ENCODE results near the gene CFAP68. TPM values are rescaled to one million over a fixed set of nuclear protein-coding genes. Genes with fewer than 3 reads are reported as not detected.

Gene CFAP68
- total and polyA plus RNA-seq, 2 of the 8 experiments (the other 6 are each of a cell fraction or from before 2014, with no cell fraction given) = 21.4 to 43.1 TPM

DNA sequence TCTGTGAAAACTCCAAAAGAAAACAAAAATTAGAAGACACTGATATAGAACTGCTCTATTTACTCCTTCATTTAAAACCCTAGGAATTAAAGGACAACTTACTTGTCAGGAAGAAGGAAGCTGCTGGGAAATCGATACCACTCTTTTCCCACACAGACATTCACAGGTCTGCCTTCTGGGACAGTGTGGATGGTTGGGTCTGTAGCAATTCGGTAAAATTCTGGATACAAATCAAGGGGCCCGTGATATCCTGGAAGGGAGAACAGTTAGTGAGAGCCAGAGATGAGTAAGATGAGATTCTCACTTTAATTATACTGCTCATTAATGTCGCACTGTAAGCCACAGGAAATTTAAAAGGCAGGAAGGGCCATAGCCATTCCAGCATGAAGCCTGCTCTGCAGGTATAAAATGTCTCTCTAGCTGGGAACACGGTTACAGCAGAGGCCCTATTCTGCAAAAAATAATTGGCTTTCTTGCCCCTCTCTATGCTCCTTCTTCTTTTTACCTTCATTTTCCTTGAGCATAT is 41.9 kb upstream of the CFAP68 start:
- H2BK15ac ChIP-seq (ENCODE audit: low read length) = no peak overlapping the region
- no peak for FAIRE-seq
- CTCF ChIA-PET (ENCODE audit: partially characterized antibody) = interaction anchor here (0.6 to 1.3 kb wide), 2 partner anchors 61 to 1037 kb away, joined by 3 to 6 read pairs; no protein-coding TSS in a partner anchor

More for the DNA sequence above, 41.9 kb upstream of the CFAP68 start:
- H3K23ac ChIP-seq (ENCODE audit: insufficient read length) = no peak overlapping the region
- POLR2A ChIA-PET (ENCODE audit: partially characterized antibody) = no interaction called here
- no peak overlapping the region for H2AFZ ChIP-seq (ENCODE audit: low read length)
- H3K9ac ChIP-seq (replicated peaks in 1 of 4; ENCODE audit: extremely low read depth in 1 of 4, low read depth in 3 of 4, low read length in 3 of 4) = no peak overlapping the region
- H2BK20ac ChIP-seq (ENCODE audit: low read length) = no peak overlapping the region
- no peak for DNase-seq (ENCODE audit: low read depth in 1 of 2, low spot score in 2 of 2)
- no peak overlapping the region for H3K4me2 ChIP-seq (ENCODE audit: insufficient read depth in 1 of 2, low read depth in 2 of 2, low read length in 2 of 2)
- H3K56ac ChIP-seq (replicated peaks; ENCODE audit: insufficient read length, low read depth, low read length) = no peak overlapping the region
- H4K20me1 ChIP-seq (replicated peaks in 1 of 2; ENCODE audit: control insufficient read depth in 1 of 2, insufficient read depth in 2 of 2, low read length in 2 of 2) = no peaks in the 10 kb centered on the region
- H3K27me3 ChIP-seq (replicated peaks in 1 of 4; ENCODE audit: control insufficient read depth in 3 of 4, extremely low read depth in 1 of 4, insufficient read depth in 3 of 4, low read length in 3 of 4) = no peaks in the 10 kb centered on the region
- no peak overlapping the region for H4K8ac ChIP-seq (ENCODE audit: extremely low read depth, insufficient read depth, low read length)
- H2BK5ac ChIP-seq (ENCODE audit: low read depth, low read length) = no peak overlapping the region
- no peak overlapping the region for H3K27ac ChIP-seq (ENCODE audit: low read depth, low read length)
- no peak overlapping the region for H2AK5ac ChIP-seq (ENCODE audit: low read depth, low read length)
- WGBS, 2 experiments (ENCODE audit: extremely low coverage in 1 of 2, insufficient coverage in 1 of 2, insufficient read length in 1 of 2, insufficient replicate concordance in 2 of 2, low coverage in 1 of 2, low lambda C conversion rate in 2 of 2, missing lambda C conversion rate in 1 of 2) = 88% methylated on average over 5 of the region's 5 CpGs; no CpG with 5 or more reads in 1 of the 2 experiments
- no peak overlapping the region for H4K5ac ChIP-seq (ENCODE audit: insufficient read length, low read depth, low read length)
- H3K9me3 ChIP-seq (ENCODE audit: insufficient read depth in 2 of 2, low read depth in 1 of 2, low read length in 1 of 2) = no peaks in the 10 kb centered on the region
- H3K79me2 ChIP-seq (ENCODE audit: control insufficient read depth in 1 of 2, insufficient read depth in 2 of 2, low read length in 2 of 2) = no peaks in the 10 kb centered on the region
- H3K4ac ChIP-seq (replicated peaks; ENCODE audit: insufficient read length, low read depth, low read length) = no peak overlapping the region
- no peaks in the 10 kb centered on the region; a peak in 2 of 8 replicates for H3K36me3 ChIP-seq (ENCODE audit: control insufficient read depth in 2 of 4, insufficient read depth in 4 of 4, low read length in 3 of 4)
- no peaks in the 10 kb centered on the region for H3K79me1 ChIP-seq (ENCODE audit: low read depth, low read length)
- no peak overlapping the region for H3K14ac ChIP-seq (ENCODE audit: insufficient read length)
- no peak overlapping the region for H4K91ac ChIP-seq (replicated peaks; ENCODE audit: insufficient read length, low read length)
- H3K4me3 ChIP-seq (ENCODE audit: extremely low read depth in 1 of 4, insufficient read depth in 2 of 4, low read depth in 3 of 4, low read length in 4 of 4) = no peak overlapping the region
- peaks cover 0 to 7% (median 3%) of the 10 kb centered on the region in 4 experiments; a peak in 2 of 7 replicates for H3K4me1 ChIP-seq (replicated peaks in 1 of 4; ENCODE audit: control insufficient read depth in 3 of 4, insufficient read depth in 4 of 4, low read length in 3 of 4)
- no peak overlapping the region for H2BK120ac ChIP-seq (replicated peaks; ENCODE audit: low read depth, low read length)
- H2BK12ac ChIP-seq (ENCODE audit: low read depth, low read length) = no peak overlapping the region
- H3K18ac ChIP-seq (ENCODE audit: extremely low read depth, low read length) = no peak overlapping the region
- no peaks in the 10 kb centered on the region for H3K23me2 ChIP-seq (ENCODE audit: low read depth, low read length)
